HepG2 (cell line): ENCODE results near the gene IGFLR1. TPM values are rescaled to one million over a fixed set of nuclear protein-coding genes. Genes with fewer than 3 reads are reported as not detected.

ENCODE experiments used
- CENPT ChIP-seq: sonication (generic); formaldehyde crosslinking; IDR thresholded peaks from 2 replicates; pipeline ENCODE4 v1.8.0; 2022; ENCODE audit warnings: low read depth, mild to moderate bottlenecking, moderate library complexity, missing genetic modification reagents
- DMTF1 ChIP-seq: sonication (generic); formaldehyde crosslinking; IDR thresholded peaks from 2 replicates; pipeline ENCODE4 v1.4.0; 2020; ENCODE audit warnings: mild to moderate bottlenecking, missing genetic modification reagents
- E2F2 ChIP-seq: sonication (generic); formaldehyde crosslinking; IDR thresholded peaks from 2 replicates; pipeline ENCODE4 v1.4.0; 2020; ENCODE audit warnings: missing genetic modification reagents, borderline replicate concordance
- ELK4 ChIP-seq: sonication (generic); formaldehyde crosslinking; IDR thresholded peaks from 2 replicates; pipeline ENCODE4 v1.9.0; 2021; ENCODE audit warnings: missing genetic modification reagents, borderline replicate concordance
- GTF3A ChIP-seq: sonication (generic); formaldehyde crosslinking; conservative IDR thresholded peaks from 2 replicates; pipeline ENCODE4 v1.4.0; 2020; ENCODE audit warnings: mild to moderate bottlenecking, missing genetic modification reagents
- MIER2 ChIP-seq: IDR thresholded peaks from 2 replicates; pipeline ENCODE4 v1.6.1; 2016; ENCODE audit warnings: missing biosample characterization, missing genetic modification reagents
- NFIC ChIP-seq: IDR thresholded peaks from 2 replicates; pipeline ENCODE4 v1.6.1; 2012; ENCODE audit warnings: mild to moderate bottlenecking, low read length, inconsistent platforms
- NR2C2 ChIP-seq: sonication (generic); formaldehyde crosslinking; IDR thresholded peaks from 2 replicates; pipeline ENCODE4 v1.4.0; 2020; ENCODE audit warnings: missing genetic modification reagents, mild to moderate bottlenecking, moderate library complexity, borderline replicate concordance
- SNAPC2 ChIP-seq: sonication (generic); formaldehyde crosslinking; IDR thresholded peaks from 2 replicates; pipeline ENCODE4 v1.8.1; 2022; ENCODE audit warnings: mild to moderate bottlenecking, missing genetic modification reagents
- TIGD3 ChIP-seq: sonication (generic); formaldehyde crosslinking; IDR thresholded peaks from 2 replicates; pipeline ENCODE4 v1.5.1; 2020; ENCODE audit warnings: mild to moderate bottlenecking, missing genetic modification reagents, borderline replicate concordance
- ZBTB37 ChIP-seq: sonication (generic); formaldehyde crosslinking; IDR thresholded peaks from 2 replicates; pipeline ENCODE4 v1.4.0; 2020; ENCODE audit warnings: mild to moderate bottlenecking, missing genetic modification reagents
- ZNF318 ChIP-seq: sonication (generic); formaldehyde crosslinking; IDR thresholded peaks from 2 replicates; pipeline ENCODE4 v1.4.0; 2020; ENCODE audit warnings: mild to moderate bottlenecking, missing genetic modification reagents
- polyA plus RNA-seq, 8 experiments: library from polyadenylated mRNA; depleted of rRNA in 3 of 8; stranded (reverse) in 7 of 8; unstranded in 1 of 8; fragments of >200 nt; fragmentation: Illumina TruSeq in 4 of 8; extraction: Trizol in 4 of 8; gene quantifications; 2 replicates each; pipeline versions ENCODE4 v1.2.1 to v1.2.3, GENCODE V29; 2011 to 2016; ENCODE audit warnings: low read depth in 4 of 8, missing spikeins in 1 of 8, mixed read lengths in 1 of 8; ENCODE audit not compliant: insufficient read depth in 1 of 8
- total RNA-seq, 5 experiments: library from RNA; depleted of rRNA; stranded (reverse); fragments of >200 nt; fragmentation: Illumina TruSeq; extraction: Trizol; gene quantifications; 2 replicates each; pipeline ENCODE4 v1.2.3, GENCODE V29; 2016; ENCODE audit warnings: low read depth in 1 of 5

Gene IGFLR1
- total and polyA plus RNA-seq, 2 of the 13 experiments (the other 11 are each of a cell fraction or from before 2014, with no cell fraction given), result 5.4 to 8.9 TPM

- TF ChIP-seq ZBTB37 (no peak), ZNF318 (no peak), SNAPC2 (CRISPR knock-in tag) (no peak), MIER2 (CRISPR knock-in tag) (no peak), GTF3A (CRISPR knock-in tag) (no peak), NFIC (no peak), TIGD3 (CRISPR knock-in tag) (no peak), NR2C2 (CRISPR knock-in tag) (peak; percentile 77; the same call in 1 of the 2 replicates), E2F2 (no peak), ELK4 (CRISPR knock-in tag) (no peak), CENPT (CRISPR knock-in tag) (no peak), DMTF1 (no peak)
Measured at GRCh38 chr19:35717665-35718344, 24.4 kb downstream of the IGFLR1 start, which contains the start of gene KMT2B (continued).
